ENCODE data around the gene P2RY6. TPM values are rescaled to one million over a fixed set of nuclear protein-coding genes. Genes with fewer than 3 reads are reported as not detected.

P2RY6 gene
- total RNA-seq, 4 donors from 2014 or later, result 0.78 to 2.8 (median 1.1) TPM; not detected in 1

DNA sequence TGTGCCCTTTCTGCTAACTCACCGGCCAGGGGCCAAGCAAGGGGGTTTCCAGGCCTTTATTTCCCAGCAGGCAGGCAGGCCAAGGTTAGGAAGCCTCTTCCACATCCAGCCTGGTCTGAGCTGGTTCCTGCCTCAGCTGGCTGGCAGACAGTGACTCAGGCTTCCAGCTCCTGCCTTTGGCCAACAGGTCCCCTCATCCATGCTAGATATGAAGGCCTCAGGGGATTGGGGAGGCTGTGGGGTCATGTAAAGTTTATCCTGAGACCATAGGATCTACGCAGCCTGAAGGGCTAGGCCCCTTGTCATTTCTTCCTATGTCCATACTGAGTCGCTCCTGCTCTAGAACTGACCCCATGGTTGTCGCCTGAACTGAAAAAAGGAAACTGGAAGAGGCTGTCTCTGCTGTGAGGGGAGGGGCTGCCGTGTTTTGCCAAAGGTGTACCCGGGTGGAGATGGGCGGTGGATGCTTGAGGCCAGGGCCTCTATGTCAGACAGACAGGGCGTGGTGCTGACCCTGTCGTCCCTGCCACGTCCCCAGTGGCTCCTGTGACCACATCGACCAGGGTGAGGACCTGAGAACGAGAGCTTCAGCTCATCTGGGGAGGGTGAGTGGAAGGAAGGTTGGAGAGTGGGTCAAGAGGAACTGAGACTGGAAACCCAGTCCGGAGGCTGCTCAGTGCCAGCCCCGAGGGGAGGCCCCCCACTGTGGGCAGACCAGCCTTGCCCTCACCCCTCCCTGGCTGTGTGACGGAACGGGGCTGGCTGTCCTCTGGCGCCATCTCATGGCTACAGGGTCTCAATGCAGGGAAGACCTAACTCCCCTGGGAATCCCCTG is 17.0 kb downstream of the P2RY6 start:
- in situ Hi-C loops (cut with MboI; ENCODE audit: low sequenced_read_pairs in 4 of 4), result loop anchor here (5.0 to 25.0 kb wide), 2 partner anchors 102 to 452 kb away; no protein-coding TSS in a partner anchor
- H3K27ac ChIP-seq, result peak overlapping the region in 3 of 4 donors; percentile 31 to 61 (median 50)
- intact Hi-C loops (cut with DNase I; ENCODE audit: low total_unique reads), result loop anchor here (1.0 to 2.0 kb wide), 4 partner anchors 26 to 458 kb away; no protein-coding TSS in a partner anchor

GRCh38 chr11:73290536-73290935 is 18.4 kb downstream of the P2RY6 start:
- H3K9me3 ChIP-seq, result no peaks in the 10 kb centered on the region
- no peak for DNase-seq
- H3K27ac ChIP-seq, result no peak overlapping the region
- TF ChIP-seq POLR2A (IDR thresholded peaks at IDR 0.05) (no peak), CTCF (IDR thresholded peaks at IDR 0.05 in 4 of 5, conservative IDR thresholded peaks at IDR 0.05 in 1 of 5) (no peak)
- no peak overlapping the region for H3K4me3 ChIP-seq
- intact Hi-C loops (cut with DNase I; ENCODE audit: low total_unique reads), result no loop called here
- H3K4me1 ChIP-seq, result peaks cover 3 to 5% of the 10 kb centered on the region in 2 donors
- in situ Hi-C loops (cut with MboI; ENCODE audit: low sequenced_read_pairs in 4 of 4), result loop anchor here (10.0 to 25.0 kb wide), 2 partner anchors 106 to 453 kb away; no protein-coding TSS in a partner anchor
- H3K36me3 ChIP-seq, result no peaks in the 10 kb centered on the region
- ATAC-seq, result no peak
- H3K27me3 ChIP-seq, result no peaks in the 10 kb centered on the region

More for the DNA sequence above, 17.0 kb downstream of the P2RY6 start:
- peaks cover 3 to 5% of the 10 kb centered on the region in 2 donors for H3K4me1 ChIP-seq
- H3K27me3 ChIP-seq, result no peaks in the 10 kb centered on the region
- DNase-seq (peak; percentile 48 to 64), ATAC-seq (peak; percentile 78 to 80)
- peak; percentile 90 to 96 (median 94) for TF ChIP-seq CTCF (IDR thresholded peaks at IDR 0.05 in 4 of 5, conservative IDR thresholded peaks at IDR 0.05 in 1 of 5)
- no peak for TF ChIP-seq POLR2A (IDR thresholded peaks at IDR 0.05)
- H3K4me3 ChIP-seq, result peak overlapping the region; percentile 23 to 52 (median 28)
- no peaks in the 10 kb centered on the region for H3K36me3 ChIP-seq
- H3K9me3 ChIP-seq, result no peaks in the 10 kb centered on the region

- intact Hi-C loops (cut with DNase I; ENCODE audit: low total_unique reads), result no loop called here
- H3K27me3 ChIP-seq, result no peaks in the 10 kb centered on the region
- in situ Hi-C loops (cut with MboI; ENCODE audit: low sequenced_read_pairs in 4 of 4), result loop anchor here (10.0 to 25.0 kb wide), 2 partner anchors 106 to 454 kb away; no protein-coding TSS in a partner anchor
- no peak for TF ChIP-seq CTCF (IDR thresholded peaks at IDR 0.05 in 4 of 5, conservative IDR thresholded peaks at IDR 0.05 in 1 of 5)
- TF ChIP-seq POLR2A (IDR thresholded peaks at IDR 0.05), result no peak
- ATAC-seq (no peak), DNase-seq (no peak)
- H3K4me3 ChIP-seq, result no peak overlapping the region
- H3K27ac ChIP-seq, result no peak overlapping the region
- no peaks in the 10 kb centered on the region for H3K36me3 ChIP-seq
- no peaks in the 10 kb centered on the region for H3K9me3 ChIP-seq
- peaks cover 3 to 5% of the 10 kb centered on the region in 2 donors for H3K4me1 ChIP-seq
Observed at GRCh38 chr11:73291196-73291595, 19.1 kb downstream of the P2RY6 start.

GRCh38 chr11:73291781-73292524 is 19.8 kb downstream of the P2RY6 start:
- H3K27me3 ChIP-seq, result no peaks in the 10 kb centered on the region
- intact Hi-C loops (cut with DNase I; ENCODE audit: low total_unique reads), result no loop called here
- H3K4me3 ChIP-seq, result no peak overlapping the region
- no peak for DNase-seq
- no peaks in the 10 kb centered on the region for H3K36me3 ChIP-seq
- no peaks in the 10 kb centered on the region for H3K9me3 ChIP-seq
- no peak overlapping the region for H3K27ac ChIP-seq
- H3K4me1 ChIP-seq, result peaks cover 3 to 5% of the 10 kb centered on the region in 2 donors
- TF ChIP-seq POLR2A (IDR thresholded peaks at IDR 0.05) (no peak), CTCF (IDR thresholded peaks at IDR 0.05 in 4 of 5, conservative IDR thresholded peaks at IDR 0.05 in 1 of 5) (no peak)
- in situ Hi-C loops (cut with MboI; ENCODE audit: low sequenced_read_pairs in 4 of 4), result loop anchor here (10.0 to 25.0 kb wide), 2 partner anchors 107 to 455 kb away; no protein-coding TSS in a partner anchor
- ATAC-seq, result no peak
